OCI-LY7 (cell line): ENCODE results near the gene ARFGAP1. TPM values are rescaled to one million over a fixed set of nuclear protein-coding genes. Genes with fewer than 3 reads are reported as not detected.

Source experiments
- BruUV-seq: library from RNA; stranded (reverse); fragments of 400-500 nt; replicated peaks from 2 replicates; lab custom pipeline; 2021; lab: Mats Ljungman, UMichigan
- CTCF ChIA-PET: fragments of 300-600 bp; sonication (Branson Sonifier 250); formaldehyde crosslinking; loops from one replicate; lab custom pipeline; 2022; ENCODE audit warnings: antibody characterized with exemption; ENCODE audit not compliant: unreplicated experiment; lab: Charles Lee
- POLR2A ChIA-PET: fragments of 300-600 bp; sonication (Branson Sonifier 250); formaldehyde crosslinking; loops from one replicate; lab custom pipeline; 2022; ENCODE audit warnings: antibody characterized with exemption; lab: Charles Lee
- DNase-seq: peaks from one replicate; pipeline ENCODE4 v3.0.0-alpha.2; 2015; ENCODE audit warnings: low spot score
- H2AFZ ChIP-seq: fragments of 200-600 bp; sonication (generic), shearing (Covaris generic); 2 replicates; pipeline ENCODE4 v1.6.1; 2014; ENCODE audit warnings: mild to moderate bottlenecking, antibody characterized with exemption, low read length, moderate library complexity
- H3K27ac ChIP-seq: fragments of 200-600 bp; sonication (generic); 2 replicates; pipeline ENCODE4 v1.5.1; 2014; ENCODE audit warnings: mixed run types, low read depth, mild to moderate bottlenecking, moderate library complexity, low read length, inconsistent platforms; ENCODE audit not compliant: poor library complexity, severe bottlenecking
- H3K36me3 ChIP-seq: fragments of 200-600 bp; sonication (generic); 2 replicates; pipeline ENCODE4 v1.6.1; 2014; ENCODE audit warnings: mild to moderate bottlenecking, antibody characterized with exemption, low read length, moderate library complexity, mixed read lengths; ENCODE audit not compliant: insufficient read depth
- H3K4me1 ChIP-seq: fragments of 200-600 bp; sonication (generic); 2 replicates; pipeline ENCODE4 v1.5.1; 2014; ENCODE audit warnings: mild to moderate bottlenecking, low read length; ENCODE audit not compliant: insufficient read depth, poor library complexity, severe bottlenecking
- H3K4me2 ChIP-seq: fragments of 200-600 bp; sonication (generic); 2 replicates; pipeline ENCODE4 v1.6.1; 2014; ENCODE audit warnings: mild to moderate bottlenecking, low read length
- H3K4me3 ChIP-seq: fragments of 200-600 bp; sonication (generic); 2 replicates; pipeline ENCODE4 v1.5.1; 2014; ENCODE audit warnings: mild to moderate bottlenecking, low read depth, low read length; ENCODE audit not compliant: poor library complexity, severe bottlenecking
- H3K79me2 ChIP-seq: fragments of 200-600 bp; sonication (generic); 2 replicates; pipeline ENCODE4 v1.6.1; 2016; ENCODE audit warnings: low read depth, mild to moderate bottlenecking, low read length, moderate library complexity, mixed read lengths; ENCODE audit not compliant: insufficient read depth
- H3K9me2 ChIP-seq: fragments of 200-600 bp; sonication (generic); 2 replicates; pipeline ENCODE4 v1.6.1; 2016; ENCODE audit warnings: mild to moderate bottlenecking, low read length, mixed read lengths; ENCODE audit not compliant: insufficient read depth
- H3K9me3 ChIP-seq: fragments of 200-600 bp; sonication (generic); 2 replicates; pipeline ENCODE4 v1.6.1; 2014; ENCODE audit warnings: mild to moderate bottlenecking, mixed run types, low read length, mixed read lengths
- H4K20me1 ChIP-seq: fragments of 200-600 bp; sonication (generic); 2 replicates; pipeline ENCODE4 v1.6.1; 2014; ENCODE audit warnings: mild to moderate bottlenecking, antibody characterized with exemption, low read length, moderate library complexity, mixed read lengths; ENCODE audit not compliant: insufficient read depth
- EZH2phosphoT487 ChIP-seq: fragments of 200-600 bp; sonication (generic); IDR thresholded peaks from 2 replicates; pipeline ENCODE4 v1.6.1; 2018; ENCODE audit warnings: low read depth, borderline replicate concordance, mild to moderate bottlenecking, mixed run types, antibody characterized with exemption, low read length, moderate library complexity, mixed read lengths
- intact Hi-C: fragments of 100-400 bp; cut with micrococcal nuclease; formaldehyde crosslinking; loops from one replicate; pipeline ENCODE4 v1.10.0; 2022; ENCODE audit not compliant: unreplicated experiment
- total RNA-seq, 2 experiments: library from RNA; depleted of rRNA in 1 of 2; stranded (reverse); fragments of >200 nt in 1 of 2; shearing (Covaris generic) in 1 of 2; gene quantifications; 2 replicates each; pipeline ENCODE4 v1.2.3, GENCODE V29; 2014 to 2022
- TF ChIP-seq, protein P1 (sequence below): fragments of 200-600 bp; sonication (generic); conservative IDR thresholded peaks from 2 replicates; pipeline ENCODE4 v1.5.1; 2014; ENCODE audit warnings: mild to moderate bottlenecking, antibody characterized with exemption, low read length, moderate library complexity, mixed read lengths

The ARFGAP1 gene
- total RNA-seq, 2 experiments from 2014 or later: 57.9 to 105 TPM

DNA sequence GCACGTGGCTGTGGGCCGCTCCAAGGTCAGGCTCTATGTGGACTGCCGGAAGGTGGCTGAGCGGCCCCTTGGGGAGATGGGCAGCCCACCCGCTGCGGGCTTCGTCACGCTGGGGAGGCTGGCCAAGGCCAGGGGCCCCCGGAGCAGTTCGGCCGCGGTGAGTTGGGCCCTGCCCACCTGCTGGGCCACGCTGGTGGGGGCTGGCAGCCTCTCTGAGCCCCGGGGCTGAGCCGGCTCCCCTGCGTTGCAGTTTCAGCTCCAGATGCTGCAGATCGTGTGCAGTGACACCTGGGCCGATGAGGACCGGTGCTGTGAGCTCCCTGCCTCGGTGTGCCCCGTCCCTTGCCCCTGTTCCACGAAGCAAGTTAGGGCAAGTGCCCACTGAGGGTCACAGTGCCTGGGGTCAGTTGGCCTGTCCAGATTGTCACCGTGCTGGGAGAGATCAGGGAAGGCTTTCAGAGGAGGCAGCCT, 47.5 kb downstream of the ARFGAP1 start:
- Histone ChIP-seq H2AFZ (no peak overlapping the region), H3K4me1 (no peaks in the 10 kb centered on the region), H3K9me3 (no peaks in the 10 kb centered on the region), H3K27ac (no peak overlapping the region), H4K20me1 (no peaks in the 10 kb centered on the region), H3K9me2 (no peaks in the 10 kb centered on the region), H3K36me3 (no peaks in the 10 kb centered on the region), H3K4me2 (no peak overlapping the region), H3K4me3 (no peak overlapping the region), H3K79me2 (no peaks in the 10 kb centered on the region)
- TF ChIP-seq, protein P1, sequence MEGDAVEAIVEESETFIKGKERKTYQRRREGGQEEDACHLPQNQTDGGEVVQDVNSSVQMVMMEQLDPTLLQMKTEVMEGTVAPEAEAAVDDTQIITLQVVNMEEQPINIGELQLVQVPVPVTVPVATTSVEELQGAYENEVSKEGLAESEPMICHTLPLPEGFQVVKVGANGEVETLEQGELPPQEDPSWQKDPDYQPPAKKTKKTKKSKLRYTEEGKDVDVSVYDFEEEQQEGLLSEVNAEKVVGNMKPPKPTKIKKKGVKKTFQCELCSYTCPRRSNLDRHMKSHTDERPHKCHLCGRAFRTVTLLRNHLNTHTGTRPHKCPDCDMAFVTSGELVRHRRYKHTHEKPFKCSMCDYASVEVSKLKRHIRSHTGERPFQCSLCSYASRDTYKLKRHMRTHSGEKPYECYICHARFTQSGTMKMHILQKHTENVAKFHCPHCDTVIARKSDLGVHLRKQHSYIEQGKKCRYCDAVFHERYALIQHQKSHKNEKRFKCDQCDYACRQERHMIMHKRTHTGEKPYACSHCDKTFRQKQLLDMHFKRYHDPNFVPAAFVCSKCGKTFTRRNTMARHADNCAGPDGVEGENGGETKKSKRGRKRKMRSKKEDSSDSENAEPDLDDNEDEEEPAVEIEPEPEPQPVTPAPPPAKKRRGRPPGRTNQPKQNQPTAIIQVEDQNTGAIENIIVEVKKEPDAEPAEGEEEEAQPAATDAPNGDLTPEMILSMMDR: no peak
- DNase-seq: no peak
- BruUV-seq: no TSS peak
- ChIA-PET CTCF (no interaction called here), POLR2A (no interaction called here)
- intact Hi-C loops: no loop called here

DNA sequence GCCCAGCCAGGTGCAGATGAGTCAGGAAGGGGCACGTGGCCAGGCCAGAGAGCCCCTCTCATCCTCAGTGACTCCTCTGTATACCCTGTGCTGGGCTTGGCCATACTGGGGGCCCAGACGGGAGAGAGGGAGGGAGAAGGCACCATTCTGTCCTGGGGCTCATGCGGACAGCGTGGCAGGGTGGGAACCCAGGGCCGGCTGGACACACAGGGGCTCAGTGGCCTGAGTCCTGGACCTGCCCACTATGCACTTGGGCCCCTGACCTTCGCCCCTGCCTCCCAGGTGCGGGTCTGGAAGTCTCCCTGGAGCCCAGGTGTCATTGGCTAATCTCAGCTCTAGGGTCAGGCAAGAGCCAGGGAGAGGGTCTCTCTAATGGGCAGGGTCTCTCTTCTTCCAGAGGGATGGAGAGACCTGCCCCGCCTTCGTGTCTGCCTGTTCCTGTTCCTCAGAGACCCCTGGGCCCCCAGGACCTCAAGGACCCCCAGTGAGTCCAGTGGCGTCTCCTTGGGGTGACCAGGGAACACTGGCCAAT, 48.1 kb downstream of the ARFGAP1 start:
- intact Hi-C loops: no loop called here
- BruUV-seq: no TSS peak

DNA sequence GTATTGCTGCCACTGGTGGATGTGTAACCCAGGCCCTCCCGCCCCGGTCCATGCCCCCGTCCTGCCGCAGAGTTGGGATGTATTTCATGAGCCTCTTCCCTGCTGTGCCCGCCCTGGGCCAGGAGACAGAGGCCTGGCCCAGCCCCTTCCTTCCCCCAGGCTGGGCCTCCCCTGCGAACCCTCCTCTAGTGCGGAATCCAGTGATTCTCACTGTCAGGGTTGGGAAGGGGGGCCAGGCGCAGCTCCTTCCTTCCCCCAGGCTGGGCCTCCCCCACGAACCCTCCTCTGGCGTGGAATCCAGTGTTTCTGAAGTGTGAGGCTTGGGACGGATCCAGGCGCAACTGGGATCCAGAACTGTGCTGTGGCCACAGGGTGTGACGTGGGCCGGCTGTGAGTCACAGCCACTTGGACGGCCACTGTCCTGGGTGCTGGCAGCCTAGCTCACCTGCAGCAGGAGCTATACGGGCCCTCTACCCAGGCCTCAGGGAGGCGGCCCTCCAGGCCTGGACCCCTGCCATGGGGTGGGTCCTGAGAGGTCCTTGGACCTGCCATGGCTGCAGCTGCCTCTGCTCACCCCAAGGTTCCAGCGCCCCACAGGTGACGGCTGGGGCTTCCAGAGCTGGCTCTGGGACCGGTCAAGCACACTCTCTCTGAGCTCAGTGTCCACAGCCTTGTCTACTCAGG, 48.7 kb downstream of the ARFGAP1 start:
- CTCF ChIA-PET: no interaction called here
- no TSS peak for BruUV-seq
- no peaks in the 10 kb centered on the region for H3K9me3 ChIP-seq
- no peaks in the 10 kb centered on the region for H4K20me1 ChIP-seq
- peaks cover 10% of the 10 kb centered on the region for H3K4me1 ChIP-seq
- no peak overlapping the region for H3K4me3 ChIP-seq
- no peak overlapping the region for H3K4me2 ChIP-seq
- intact Hi-C loops: no loop called here
- no peak for DNase-seq
- H3K36me3 ChIP-seq: no peaks in the 10 kb centered on the region
- no peak overlapping the region for H3K27ac ChIP-seq
- POLR2A ChIA-PET: no interaction called here
- TF ChIP-seq, protein P1: no peak
- H3K79me2 ChIP-seq: no peaks in the 10 kb centered on the region
- H3K9me2 ChIP-seq: no peaks in the 10 kb centered on the region
- no peak overlapping the region for H2AFZ ChIP-seq

More for the DNA sequence above, 48.1 kb downstream of the ARFGAP1 start:
- Histone ChIP-seq H3K9me2 (no peaks in the 10 kb centered on the region), H2AFZ (no peak overlapping the region), H3K36me3 (no peaks in the 10 kb centered on the region), H3K4me2 (no peak overlapping the region), H3K27ac (no peak overlapping the region), H4K20me1 (no peaks in the 10 kb centered on the region), H3K9me3 (no peaks in the 10 kb centered on the region), H3K4me3 (no peak overlapping the region), H3K4me1 (peaks cover 4% of the 10 kb centered on the region), H3K79me2 (no peaks in the 10 kb centered on the region)
- DNase-seq: no peak
- CTCF ChIA-PET: no interaction called here
- POLR2A ChIA-PET: no interaction called here
- TF ChIP-seq, protein P1: no peak
- TF ChIP-seq EZH2phosphoT487: no peak
